ENCODE data around the gene DGKG. TPM values are rescaled to one million over a fixed set of nuclear protein-coding genes. Genes with fewer than 3 reads are reported as not detected.
A peak's percentile ranks its signal among the peaks of the same experiment; 100 is the strongest.

Gene DGKG
- total RNA-seq, 1 donor from 2014 or later = 0.22 TPM

GRCh38 chr3:186176373-186176990 lies 185.6 kb downstream of the DGKG start:
- Histone ChIP-seq H3K4me1 (no peaks in the 10 kb centered on the region), H3K4me2 (no peak overlapping the region), H2AFZ (replicated peaks) (no peak overlapping the region), H3K27me3 (no peaks in the 10 kb centered on the region), H3K36me3 (no peaks in the 10 kb centered on the region), H3K79me2 (ENCODE audit: low read depth) (no peaks in the 10 kb centered on the region), H3K9me3 (ENCODE audit: low read depth) (no peaks in the 10 kb centered on the region), H4K20me1 (ENCODE audit: low read depth) (no peaks in the 10 kb centered on the region), H3K4me3 (no peak overlapping the region), H3K27ac (no peak overlapping the region), H3K9ac (no peak overlapping the region), H3F3A (ENCODE audit: low read depth) (no peaks in the 10 kb centered on the region)
- peaks cover 4% of the 10 kb centered on the region for H3K27me3 Mint-ChIP-seq (ENCODE audit: insufficient read depth, low read depth)
- peaks cover 11% of the 10 kb centered on the region for H3K4me1 Mint-ChIP-seq
- TF ChIP-seq CTCF (IDR thresholded peaks at IDR 0.05) (no peak), EZH2phosphoT487 (IDR thresholded peaks at IDR 0.05) (no peak), EZH2 (IDR thresholded peaks at IDR 0.05) (no peak)
- H3K4me3 Mint-ChIP-seq = no peak overlapping the region
- no peak overlapping the region for H3K27ac Mint-ChIP-seq
- no peaks in the 10 kb centered on the region for H3K36me3 Mint-ChIP-seq
- H3K9me3 Mint-ChIP-seq = no peaks in the 10 kb centered on the region
- DNase-seq (ENCODE audit: low spot score) = no peak

- TF ChIP-seq CTCF (IDR thresholded peaks at IDR 0.05) (no peak), EZH2phosphoT487 (IDR thresholded peaks at IDR 0.05) (no peak), EZH2 (IDR thresholded peaks at IDR 0.05) (no peak)
- H3K9me3 Mint-ChIP-seq = no peaks in the 10 kb centered on the region
Measured at GRCh38 chr3:186173224-186173815, 188.7 kb downstream of the DGKG start.

DNA sequence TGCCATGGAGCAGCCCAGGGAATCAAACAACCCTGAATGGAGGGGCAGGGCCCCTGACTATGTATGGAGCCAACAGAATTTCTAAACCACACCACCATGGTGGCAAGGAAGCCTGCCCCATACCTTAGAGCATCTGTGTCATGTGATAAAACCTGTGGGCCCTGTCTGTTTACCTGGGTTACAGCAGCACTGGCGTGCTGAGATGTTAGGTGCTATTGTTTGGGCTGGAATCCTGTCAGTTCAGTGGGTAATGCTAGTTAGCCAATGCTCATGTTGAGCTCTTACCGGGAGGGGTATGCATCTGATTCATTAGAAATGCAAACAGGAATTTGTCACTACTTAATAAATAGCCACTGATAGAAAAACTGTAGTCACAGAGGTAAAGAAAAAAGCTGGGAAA lies 189.7 kb downstream of the DGKG start:
- peaks cover 2% of the 10 kb centered on the region for H3K27me3 Mint-ChIP-seq (ENCODE audit: insufficient read depth, low read depth)
- Histone ChIP-seq H3K4me3 (no peak overlapping the region), H2AFZ (replicated peaks) (no peak overlapping the region), H3K27ac (no peak overlapping the region), H3K9me3 (ENCODE audit: low read depth) (no peaks in the 10 kb centered on the region), H3K4me1 (no peaks in the 10 kb centered on the region), H3K36me3 (no peaks in the 10 kb centered on the region), H3K79me2 (ENCODE audit: low read depth) (no peaks in the 10 kb centered on the region), H3K27me3 (peaks cover 26% of the 10 kb centered on the region), H3K4me2 (no peak overlapping the region), H4K20me1 (ENCODE audit: low read depth) (no peaks in the 10 kb centered on the region), H3F3A (ENCODE audit: low read depth) (no peaks in the 10 kb centered on the region), H3K9ac (no peak overlapping the region)
- no peaks in the 10 kb centered on the region for H3K36me3 Mint-ChIP-seq
- no peaks in the 10 kb centered on the region for H3K9me3 Mint-ChIP-seq
- H3K4me1 Mint-ChIP-seq = no peaks in the 10 kb centered on the region
- TF ChIP-seq EZH2phosphoT487 (IDR thresholded peaks at IDR 0.05) (no peak), EZH2 (IDR thresholded peaks at IDR 0.05) (no peak), CTCF (IDR thresholded peaks at IDR 0.05) (no peak)
- no peak for DNase-seq (ENCODE audit: low spot score)
- H3K4me3 Mint-ChIP-seq = no peak overlapping the region
- no peak overlapping the region for H3K27ac Mint-ChIP-seq

More at GRCh38 chr3:186173224-186173815, 188.7 kb downstream of the DGKG start:
- H4K20me1 ChIP-seq (ENCODE audit: low read depth) = no peaks in the 10 kb centered on the region
- DNase-seq (ENCODE audit: low spot score) = no peak
- H3K79me2 ChIP-seq (ENCODE audit: low read depth) = no peaks in the 10 kb centered on the region
- H3K9ac ChIP-seq = no peak overlapping the region
- no peaks in the 10 kb centered on the region for H3K36me3 ChIP-seq
- H3K27me3 Mint-ChIP-seq (ENCODE audit: insufficient read depth, low read depth) = peaks cover 2% of the 10 kb centered on the region
- H2AFZ ChIP-seq (replicated peaks) = no peak overlapping the region
- H3K4me3 ChIP-seq = no peak overlapping the region
- H3K4me1 ChIP-seq = no peaks in the 10 kb centered on the region
- no peak overlapping the region for H3K4me2 ChIP-seq
- H3K4me3 Mint-ChIP-seq = no peak overlapping the region
- no peaks in the 10 kb centered on the region for H3K9me3 ChIP-seq (ENCODE audit: low read depth)
- H3K36me3 Mint-ChIP-seq = no peaks in the 10 kb centered on the region
- no peaks in the 10 kb centered on the region for H3F3A ChIP-seq (ENCODE audit: low read depth)
- peak overlapping the region; percentile 38 for H3K27ac Mint-ChIP-seq
- H3K4me1 Mint-ChIP-seq = no peaks in the 10 kb centered on the region
- no peak overlapping the region for H3K27ac ChIP-seq
- H3K27me3 ChIP-seq = peaks cover 16% of the 10 kb centered on the region
